ENCODE results near the gene CTSS. TPM values are rescaled to one million over a fixed set of nuclear protein-coding genes. Genes with fewer than 3 reads are reported as not detected.

The CTSS gene
- total and polyA plus RNA-seq, 7 donors: 2.4 to 14.5 (median 9.7) TPM

- no peak for TF ChIP-seq CTCF (IDR thresholded peaks at IDR 0.05)
- Histone ChIP-seq H3K4me1 (no peaks in the 10 kb centered on the region), H3K27me3 (ENCODE audit: insufficient read depth in 3 of 3, low read length in 2 of 3) (no peaks in the 10 kb centered on the region), H3K9me3 (no peaks in the 10 kb centered on the region), H3K4me3 (no peak overlapping the region), H3K27ac (no peak overlapping the region), H3K36me3 (ENCODE audit: insufficient read depth in 1 of 2, low read depth in 1 of 2) (peaks cover 0 to 6% of the 10 kb centered on the region in 2 donors)
- intact Hi-C loops (cut with DNase I): loop anchor here in 1 of 2 donors (10.0 kb wide), 1 partner anchor 104 kb away; no protein-coding TSS in a partner anchor
- DNase-seq (no peak), ATAC-seq (no peak)
- WGBS, 3 donors: 92 to 93% (median 93%) methylated on average over 12 of the region's 12 CpGs
These were observed 16.5 kb downstream of the CTSS start for GRCh38 chr1:150748878-150749719.

- Histone ChIP-seq H3K27ac (no peak overlapping the region), H3K27me3 (ENCODE audit: insufficient read depth in 3 of 3, low read length in 2 of 3) (no peaks in the 10 kb centered on the region), H3K4me3 (no peak overlapping the region), H3K9me3 (no peaks in the 10 kb centered on the region), H3K36me3 (ENCODE audit: insufficient read depth in 1 of 2, low read depth in 1 of 2) (no peaks in the 10 kb centered on the region), H3K4me1 (no peaks in the 10 kb centered on the region)
- DNase-seq: no peak
- ATAC-seq: no peak
- no peak for TF ChIP-seq CTCF (IDR thresholded peaks at IDR 0.05)
- 78 to 82% (median 79%) methylated on average over 3 of the region's 3 CpGs for WGBS, 3 donors
- intact Hi-C loops (cut with DNase I): no loop called here
These were observed 35.4 kb downstream of the CTSS start for GRCh38 chr1:150730130-150730721.

- no peaks in the 10 kb centered on the region for H3K36me3 ChIP-seq (ENCODE audit: insufficient read depth in 1 of 2, low read depth in 1 of 2)
- no peaks in the 10 kb centered on the region for H3K4me1 ChIP-seq
- ATAC-seq (no peak), DNase-seq (no peak)
- intact Hi-C loops (cut with DNase I): no loop called here
- H3K27ac ChIP-seq: no peak overlapping the region
- H3K4me3 ChIP-seq: no peak overlapping the region
- H3K27me3 ChIP-seq (ENCODE audit: insufficient read depth in 3 of 3, low read length in 2 of 3): no peaks in the 10 kb centered on the region
- H3K9me3 ChIP-seq: no peaks in the 10 kb centered on the region
- 77 to 86% (median 82%) methylated on average over 2 of the region's 2 CpGs for WGBS, 3 donors
- TF ChIP-seq CTCF (IDR thresholded peaks at IDR 0.05): no peak
These were observed 41.2 kb downstream of the CTSS start for GRCh38 chr1:150724336-150724735.

GRCh38 chr1:150720703-150721102 lies 44.9 kb downstream of the CTSS start, which contains the start of gene HORMAD1:
Gene HORMAD1 (minus strand): TSS chr1:150720895. CDS start chr1:150719505, 1,390 bp downstream.
- Histone ChIP-seq H3K4me3 (no peak within 1 kb of the TSS), H3K27me3 (ENCODE audit: insufficient read depth in 3 of 3, low read length in 2 of 3) (no peaks in the 10 kb centered on the region), H3K36me3 (ENCODE audit: insufficient read depth in 1 of 2, low read depth in 1 of 2) (no peaks in the 10 kb centered on the region), H3K4me1 (no peaks in the 10 kb centered on the region), H3K9me3 (no peaks in the 10 kb centered on the region), H3K27ac (no peak within 1 kb of the TSS)
- no peak for TF ChIP-seq CTCF (IDR thresholded peaks at IDR 0.05)
- ATAC-seq: no peak
- DNase-seq: no peak
- intact Hi-C loops (cut with DNase I): no loop called here
- WGBS, 3 donors: 96 to 97% (median 97%) methylated on average over 24 of the region's 24 CpGs

All from psoas muscle (tissue), 8 donors.